NCI-H345 treated with DMSO at 0.1 percent for 48 hours (cell line): ENCODE results near the gene MYL6B.
"Not testable (repeated sequence)": the region's sequence is repeated elsewhere in the genome, so short reads cannot be mapped to it uniquely, and the experiment has no call there.

Experiments used
- DNase-seq: peaks from one replicate; lab custom pipeline; 2025; ENCODE audit not compliant: unreplicated experiment; lab: John Stamatoyannopoulos, UW

The MYL6B gene

GRCh38 chr12:56163533-56164344 lies 11.4 kb downstream of the MYL6B start:
- DNase-seq: no peak

DNA sequence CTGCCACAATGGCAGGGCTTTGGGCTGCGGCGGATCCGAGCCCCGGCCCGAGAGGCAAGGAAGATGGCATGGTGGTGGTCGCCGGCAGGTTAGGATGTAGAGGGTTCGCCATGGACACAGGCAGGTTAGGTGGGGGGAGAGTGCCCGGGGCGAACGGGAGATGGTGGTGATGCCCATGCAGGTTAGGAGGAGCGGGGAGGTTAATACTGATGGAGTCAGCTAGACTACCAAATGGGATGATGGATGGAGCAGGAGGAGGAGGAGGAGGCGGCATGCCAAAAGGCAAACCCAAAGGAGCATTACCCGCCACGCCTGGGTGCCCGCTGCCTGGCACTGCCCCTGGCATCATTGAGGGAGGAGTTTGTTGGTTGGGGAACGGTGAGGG lies 11.9 kb downstream of the MYL6B start:
- DNase-seq: no peak

GRCh38 chr12:56165369-56165768 lies 13.0 kb downstream of the MYL6B start:
- DNase-seq: no peak

DNA sequence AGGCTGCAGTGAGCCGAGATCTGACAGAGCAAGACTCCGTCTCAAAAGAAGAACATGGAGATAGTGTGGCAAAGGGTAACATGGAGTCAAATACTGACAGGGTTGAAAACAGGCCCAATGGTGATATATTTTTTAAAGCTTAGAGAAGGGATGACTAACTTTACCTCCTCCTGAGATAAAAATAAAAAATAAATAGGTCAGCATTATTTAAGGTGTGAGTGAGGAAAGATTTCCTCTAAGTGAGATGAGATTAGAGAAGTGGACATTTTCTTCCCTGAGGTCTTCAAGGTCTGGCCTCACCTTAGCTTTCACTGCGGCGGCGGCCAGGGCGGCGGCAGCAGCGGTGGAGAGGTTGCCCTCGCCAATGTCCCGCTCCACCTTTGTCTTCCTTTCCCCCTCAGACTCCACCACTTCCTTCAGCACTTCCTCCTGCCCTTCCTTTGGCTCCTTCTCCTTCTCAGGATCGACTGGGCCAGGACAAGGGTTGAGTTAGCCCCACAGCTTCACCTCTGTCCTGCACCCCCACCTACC lies 16.9 kb downstream of the MYL6B start:
- no peak for DNase-seq

DNA sequence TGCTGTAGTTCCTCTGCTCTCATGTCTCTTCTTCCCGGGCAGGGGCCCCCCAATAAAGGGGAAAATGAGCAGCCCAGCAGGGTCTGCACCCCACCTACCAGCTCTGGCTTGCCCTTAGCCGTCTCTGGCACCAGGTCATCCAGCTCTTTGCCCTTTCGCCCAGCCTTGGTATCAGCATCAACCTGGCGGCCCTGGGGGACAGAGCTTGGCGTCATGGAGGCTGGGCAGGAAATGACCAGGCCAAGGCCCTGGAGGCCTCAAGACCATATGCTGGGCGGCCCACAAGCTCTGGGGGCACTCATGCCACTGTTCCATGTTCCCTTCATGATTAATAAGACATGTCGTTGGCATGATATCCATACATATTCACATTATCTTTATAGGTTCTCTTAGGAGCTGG lies 20.5 kb downstream of the MYL6B start:
- no peak for DNase-seq

- no peak for DNase-seq
These were observed 26.0 kb downstream of the MYL6B start for GRCh38 chr12:56178347-56178746.

- no peak for DNase-seq
These were observed 34.6 kb downstream of the MYL6B start for GRCh38 chr12:56186957-56187356.

DNA sequence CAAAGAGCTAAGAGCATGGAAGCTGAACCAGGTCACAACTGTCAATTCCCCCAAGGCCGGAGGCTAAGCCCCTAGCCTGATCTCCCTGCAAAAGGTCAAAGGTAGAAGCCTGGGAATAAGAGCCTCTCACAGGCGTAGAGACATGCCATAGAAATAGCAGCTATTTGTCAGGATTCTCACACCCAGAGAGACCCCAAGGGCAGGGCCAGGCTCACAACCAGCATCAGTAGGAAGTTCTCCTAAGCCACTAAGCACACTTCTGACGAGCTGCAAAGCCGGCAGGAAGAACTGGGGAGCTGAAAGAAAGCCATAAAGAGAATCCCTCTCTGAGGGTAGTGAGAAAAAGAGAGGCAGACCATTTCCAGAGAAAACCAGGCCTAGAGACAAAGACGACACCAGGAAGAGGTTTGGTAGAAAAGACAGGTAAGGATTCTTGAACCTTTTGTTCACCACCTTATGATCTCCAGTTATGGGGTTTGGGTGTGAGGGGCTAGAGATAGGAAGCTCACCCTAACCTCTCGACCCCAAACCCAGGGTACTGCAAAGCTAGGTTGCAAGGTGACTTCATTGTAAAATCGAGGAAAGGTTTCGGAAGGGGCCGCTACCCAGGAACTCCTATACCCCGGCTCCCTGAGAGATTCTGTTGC lies 35.9 kb downstream of the MYL6B start:
- no peak for DNase-seq

DNA sequence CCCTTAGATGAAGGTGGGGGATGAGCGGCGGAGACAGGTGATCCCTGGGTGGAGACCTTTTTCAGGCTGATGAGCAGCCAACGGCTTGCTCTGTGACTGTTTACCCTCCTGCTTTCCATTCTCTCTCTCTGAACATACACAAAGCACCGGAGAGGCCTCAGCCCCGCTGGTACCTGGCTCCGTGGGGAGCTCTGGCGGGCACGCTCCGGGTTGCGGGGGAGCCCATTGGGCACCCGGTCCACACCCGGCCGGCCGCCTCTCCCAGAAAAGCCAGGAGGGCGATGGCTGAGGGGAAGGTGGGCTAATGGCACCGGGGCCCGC lies 36.4 kb downstream of the MYL6B start:
- no peak for DNase-seq

- peak; percentile 69 for DNase-seq
These were observed 36.9 kb downstream of the MYL6B start, which contains the start of gene SMARCC2 for GRCh38 chr12:56189099-56189917. Gene SMARCC2, minus strand, starts transcription at chr12:56189483. Its CDS starts 22 bp downstream, at chr12:56189461.

- peak; percentile 61 for DNase-seq
These were observed 37.7 kb downstream of the MYL6B start for GRCh38 chr12:56189918-56190694.

- no peak for DNase-seq
These were observed 38.3 kb downstream of the MYL6B start for GRCh38 chr12:56190695-56191155.

- no peak for DNase-seq
These were observed 40.2 kb downstream of the MYL6B start for GRCh38 chr12:56192582-56192981.

GRCh38 chr12:56193025-56193578 lies 40.7 kb downstream of the MYL6B start:
- DNase-seq: peak; percentile 62

DNA sequence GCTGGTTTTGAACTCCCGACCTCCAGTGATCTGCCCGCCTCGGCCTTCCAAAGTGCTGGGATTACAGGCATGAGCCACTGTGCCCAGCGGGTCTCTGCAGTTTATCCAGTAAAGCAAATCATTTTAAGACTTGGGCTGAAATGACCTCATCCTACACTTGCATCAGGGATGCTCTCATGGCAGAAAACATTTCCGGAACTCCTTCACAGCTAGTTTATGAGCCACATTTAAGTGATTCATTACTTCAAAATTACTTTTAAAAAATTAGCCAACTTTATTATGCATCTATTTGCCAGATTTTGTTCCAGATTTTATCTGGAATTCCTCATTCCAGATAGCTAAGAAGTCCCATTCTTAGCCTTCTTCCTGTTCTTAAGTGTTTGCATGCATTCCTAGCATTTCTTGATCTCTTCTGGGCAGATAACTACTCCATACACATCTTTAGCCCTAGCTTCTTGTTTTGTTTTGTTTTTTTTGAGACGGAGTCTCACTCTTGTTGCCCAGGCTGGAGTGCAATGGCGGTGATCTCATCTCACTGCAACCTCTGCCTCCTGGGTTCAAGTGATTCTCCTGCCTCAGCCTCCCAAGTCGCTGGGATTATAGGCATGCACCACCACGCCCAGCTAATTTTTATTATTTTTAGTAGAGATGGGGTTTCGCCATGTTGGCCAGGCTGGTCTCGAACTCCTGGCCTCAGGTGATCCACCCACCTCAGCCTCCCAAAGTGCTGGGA lies 44.6 kb downstream of the MYL6B start:
- DNase-seq: not testable (repeated sequence)

DNA sequence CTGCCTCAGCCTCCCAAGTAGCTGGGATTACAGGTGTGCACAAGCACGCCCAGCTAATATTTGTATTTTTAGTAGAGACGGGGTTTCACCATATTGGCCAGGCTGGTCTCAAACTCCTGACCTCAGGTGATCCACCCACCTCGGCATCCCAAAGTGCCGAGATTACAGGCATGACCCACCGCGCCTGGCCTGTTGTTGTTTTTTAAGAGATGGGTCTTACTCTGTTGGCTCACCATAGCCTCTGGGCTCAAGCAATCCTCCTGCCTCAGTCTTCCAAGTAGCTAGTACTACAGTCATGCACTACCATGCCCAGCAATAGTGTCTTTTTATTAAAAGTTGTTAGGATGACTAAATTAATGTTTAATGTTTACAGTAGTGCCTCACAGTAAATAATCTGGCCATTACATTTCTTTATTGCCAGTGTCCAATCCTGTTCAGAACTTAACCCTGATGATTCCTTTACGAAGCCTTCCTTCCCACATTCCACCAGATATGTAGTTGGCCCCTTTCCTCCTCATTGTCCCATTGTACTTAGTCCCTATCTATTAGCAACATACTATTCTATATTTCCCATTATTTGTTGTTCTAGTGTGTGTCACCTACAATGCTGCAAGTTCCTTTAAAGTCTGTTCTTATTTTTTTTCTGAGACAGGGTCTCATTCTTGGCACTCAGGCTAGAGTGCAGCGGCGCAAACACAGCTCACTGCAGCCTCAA lies 45.7 kb downstream of the MYL6B start:
- no peak for DNase-seq

GRCh38 chr12:56198836-56199235 lies 46.4 kb downstream of the MYL6B start:
- DNase-seq: no peak

- no peak for DNase-seq
These were observed 50.0 kb downstream of the MYL6B start for GRCh38 chr12:56202366-56202765.

GRCh38 chr12:56202838-56203237 lies 50.5 kb downstream of the MYL6B start:
- no peak for DNase-seq
